ENCODE measurements around the gene UGT1A8. TPM values are rescaled to one million over a fixed set of nuclear protein-coding genes. Genes with fewer than 3 reads are reported as not detected.

Gene UGT1A8
- total and polyA plus RNA-seq, 2 of the 4 experiments (the other 2 are of a cell fraction), result not detected

DNA sequence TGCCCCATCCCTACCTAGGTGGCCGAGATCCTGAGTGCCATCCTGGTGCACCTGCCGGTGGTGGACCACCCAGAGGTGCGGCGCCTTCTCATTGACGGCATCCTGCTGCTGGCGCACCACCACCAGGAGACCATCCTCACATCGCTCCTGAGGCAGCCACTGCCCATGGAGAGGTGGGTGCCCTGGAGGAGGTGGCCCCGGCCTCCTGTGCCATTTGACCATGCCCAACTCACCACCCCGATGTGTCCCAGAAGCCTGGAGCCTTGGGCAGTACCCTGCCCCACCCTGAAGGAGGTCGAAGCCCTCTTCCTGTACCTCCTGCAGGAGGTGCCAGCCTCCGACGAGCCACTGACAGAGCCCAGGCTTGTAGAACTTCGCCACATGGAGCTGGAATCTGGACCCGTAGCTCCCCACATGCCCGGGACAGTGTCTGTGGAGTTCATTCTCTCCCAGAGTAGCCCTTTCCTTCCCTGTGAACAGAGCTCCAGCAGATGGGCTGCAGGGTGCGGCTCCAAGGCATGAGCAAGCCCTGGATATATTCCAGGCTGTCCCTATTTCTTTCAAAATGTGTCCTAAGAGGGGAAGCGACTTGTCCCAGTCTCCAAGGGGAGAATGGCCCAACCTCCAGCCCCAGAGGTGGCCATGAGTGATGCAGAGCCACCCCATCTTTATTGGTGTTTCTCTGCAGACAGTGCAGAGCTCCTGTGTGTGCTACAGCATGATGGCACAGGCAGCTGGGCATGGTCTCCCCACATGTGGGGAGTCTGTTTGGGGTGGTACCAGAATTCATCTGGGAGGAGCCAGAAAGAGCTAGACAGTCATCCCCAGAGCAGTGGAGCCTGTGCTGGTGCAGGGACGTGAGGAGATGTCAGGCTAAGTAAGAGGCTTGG lies 202.7 kb downstream of the UGT1A8 start:
- ChIA-PET CTCF (interaction anchor here (0.9 kb wide), 1 partner anchor 12 kb away, joined by 3 read pairs; no protein-coding TSS in a partner anchor), POLR2A (ENCODE audit: unreplicated experiment) (no interaction called here)
- no TSS peak for BruUV-seq (replicated peaks)
- no peak overlapping the region for H2AK5ac ChIP-seq (ENCODE audit: low read depth, low read length)
- no peak overlapping the region for H3K23ac ChIP-seq (ENCODE audit: low read depth, low read length)
- no peak overlapping the region for H3K4ac ChIP-seq (ENCODE audit: low read depth, low read length)
- no peak overlapping the region for H3K14ac ChIP-seq (replicated peaks; ENCODE audit: low read depth, low read length)
- H4K91ac ChIP-seq (ENCODE audit: insufficient read depth, low read depth, low read length), result no peak overlapping the region
- H3K9me3 ChIP-seq (ENCODE audit: control insufficient read depth, insufficient read depth, low read length), result no peaks in the 10 kb centered on the region
- 59% methylated on average over 8 of the region's 18 CpGs; no CpG with 5 or more reads in 1 of the 2 experiments for WGBS, 2 experiments (ENCODE audit: extremely low coverage in 2 of 2, insufficient read length in 1 of 2)
- no peak overlapping the region for H3K27ac ChIP-seq (ENCODE audit: insufficient read depth, low read length)
- peaks cover 10% of the 10 kb centered on the region for H3K27me3 ChIP-seq (ENCODE audit: control insufficient read depth, insufficient read depth, low read length)
- H3K9ac ChIP-seq (ENCODE audit: low read depth, low read length), result no peak overlapping the region
- no peak overlapping the region for H2AK9ac ChIP-seq (replicated peaks; ENCODE audit: low read depth, low read length, poor library complexity)
- no peak overlapping the region for H2BK20ac ChIP-seq (ENCODE audit: low read depth, low read length)
- no peaks in the 10 kb centered on the region for H3K79me1 ChIP-seq (ENCODE audit: low read depth in 1 of 2, low read length in 2 of 2)
- H3K4me1 ChIP-seq (ENCODE audit: control insufficient read depth, insufficient read depth, low read length), result no peaks in the 10 kb centered on the region
- H3K4me3 ChIP-seq (ENCODE audit: insufficient read depth, low read depth, low read length), result no peak overlapping the region
- no peaks in the 10 kb centered on the region for H3K9me1 ChIP-seq (ENCODE audit: insufficient read depth, low read length)
- dilution Hi-C loops (cut with HindIII; ENCODE audit: low sequenced_read_pairs, unreplicated experiment), result no loop called here
- H3K4me2 ChIP-seq (ENCODE audit: low read depth, low read length), result no peak overlapping the region
- H2BK5ac ChIP-seq (ENCODE audit: low read depth, low read length, poor library complexity, severe bottlenecking), result no peak overlapping the region
- H4K20me1 ChIP-seq (ENCODE audit: insufficient read depth, low read length), result no peaks in the 10 kb centered on the region
- H4K8ac ChIP-seq (ENCODE audit: low read depth in 2 of 2, low read length in 2 of 2), result no peak overlapping the region
- DNase-seq, result no peak
- no peak overlapping the region for H3K56ac ChIP-seq (ENCODE audit: extremely low read depth, insufficient read depth, low read length)
- in situ Hi-C loops (cut with MboI; ENCODE audit: low sequenced_read_pairs), result no loop called here
- H2BK15ac ChIP-seq (ENCODE audit: low read depth, low read length), result no peak overlapping the region
- no peaks in the 10 kb centered on the region for H3K36me3 ChIP-seq (ENCODE audit: control insufficient read depth, insufficient read depth, low read length)
- no peak overlapping the region for H2BK120ac ChIP-seq (ENCODE audit: low read depth, low read length)
- no peak for ATAC-seq (ENCODE audit: low read depth)
- no peak overlapping the region for H3K18ac ChIP-seq (ENCODE audit: low read depth, low read length)
- intact Hi-C loops (cut with micrococcal nuclease), result no loop called here
- no peak overlapping the region for H2AFZ ChIP-seq (replicated peaks; ENCODE audit: low read length, poor library complexity)
- no peak overlapping the region for H4K5ac ChIP-seq (ENCODE audit: low read depth, low read length)
- TF ChIP-seq, protein P1, sequence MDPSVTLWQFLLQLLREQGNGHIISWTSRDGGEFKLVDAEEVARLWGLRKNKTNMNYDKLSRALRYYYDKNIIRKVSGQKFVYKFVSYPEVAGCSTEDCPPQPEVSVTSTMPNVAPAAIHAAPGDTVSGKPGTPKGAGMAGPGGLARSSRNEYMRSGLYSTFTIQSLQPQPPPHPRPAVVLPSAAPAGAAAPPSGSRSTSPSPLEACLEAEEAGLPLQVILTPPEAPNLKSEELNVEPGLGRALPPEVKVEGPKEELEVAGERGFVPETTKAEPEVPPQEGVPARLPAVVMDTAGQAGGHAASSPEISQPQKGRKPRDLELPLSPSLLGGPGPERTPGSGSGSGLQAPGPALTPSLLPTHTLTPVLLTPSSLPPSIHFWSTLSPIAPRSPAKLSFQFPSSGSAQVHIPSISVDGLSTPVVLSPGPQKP (IDR thresholded peaks at IDR 0.05; ENCODE audit: borderline replicate concordance, low read depth, low read length), result no peak
- TF ChIP-seq MAZ (IDR thresholded peaks at IDR 0.05; ENCODE audit: borderline replicate concordance, low read depth, low read length), result no peak
- no peak for TF ChIP-seq FOS (IDR thresholded peaks at IDR 0.05; ENCODE audit: low read depth, low read length)
- no peak for TF ChIP-seq CEBPB (IDR thresholded peaks at IDR 0.05; ENCODE audit: low read depth, low read length)
- no peak for TF ChIP-seq NFE2L2 (IDR thresholded peaks at IDR 0.05; ENCODE audit: low read depth, low read length)
- TF ChIP-seq POLR2A (IDR thresholded peaks at IDR 0.05; ENCODE audit: low read depth, low read length), result no peak
- no peak for TF ChIP-seq RAD21 (IDR thresholded peaks at IDR 0.05; ENCODE audit: low read length)
- TF ChIP-seq, protein P2, sequence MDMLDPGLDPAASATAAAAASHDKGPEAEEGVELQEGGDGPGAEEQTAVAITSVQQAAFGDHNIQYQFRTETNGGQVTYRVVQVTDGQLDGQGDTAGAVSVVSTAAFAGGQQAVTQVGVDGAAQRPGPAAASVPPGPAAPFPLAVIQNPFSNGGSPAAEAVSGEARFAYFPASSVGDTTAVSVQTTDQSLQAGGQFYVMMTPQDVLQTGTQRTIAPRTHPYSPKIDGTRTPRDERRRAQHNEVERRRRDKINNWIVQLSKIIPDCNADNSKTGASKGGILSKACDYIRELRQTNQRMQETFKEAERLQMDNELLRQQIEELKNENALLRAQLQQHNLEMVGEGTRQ (IDR thresholded peaks at IDR 0.05; ENCODE audit: low read depth, low read length), result no peak
- TF ChIP-seq, protein P3, sequence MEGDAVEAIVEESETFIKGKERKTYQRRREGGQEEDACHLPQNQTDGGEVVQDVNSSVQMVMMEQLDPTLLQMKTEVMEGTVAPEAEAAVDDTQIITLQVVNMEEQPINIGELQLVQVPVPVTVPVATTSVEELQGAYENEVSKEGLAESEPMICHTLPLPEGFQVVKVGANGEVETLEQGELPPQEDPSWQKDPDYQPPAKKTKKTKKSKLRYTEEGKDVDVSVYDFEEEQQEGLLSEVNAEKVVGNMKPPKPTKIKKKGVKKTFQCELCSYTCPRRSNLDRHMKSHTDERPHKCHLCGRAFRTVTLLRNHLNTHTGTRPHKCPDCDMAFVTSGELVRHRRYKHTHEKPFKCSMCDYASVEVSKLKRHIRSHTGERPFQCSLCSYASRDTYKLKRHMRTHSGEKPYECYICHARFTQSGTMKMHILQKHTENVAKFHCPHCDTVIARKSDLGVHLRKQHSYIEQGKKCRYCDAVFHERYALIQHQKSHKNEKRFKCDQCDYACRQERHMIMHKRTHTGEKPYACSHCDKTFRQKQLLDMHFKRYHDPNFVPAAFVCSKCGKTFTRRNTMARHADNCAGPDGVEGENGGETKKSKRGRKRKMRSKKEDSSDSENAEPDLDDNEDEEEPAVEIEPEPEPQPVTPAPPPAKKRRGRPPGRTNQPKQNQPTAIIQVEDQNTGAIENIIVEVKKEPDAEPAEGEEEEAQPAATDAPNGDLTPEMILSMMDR (conservative IDR thresholded peaks at IDR 0.05; ENCODE audit: low read depth, low read length), result no peak
- no peak for TF ChIP-seq MAFK (IDR thresholded peaks at IDR 0.05; ENCODE audit: low read depth, low read length)
- TF ChIP-seq MXI1 (IDR thresholded peaks at IDR 0.05; ENCODE audit: borderline replicate concordance, low read depth, low read length), result no peak
- TF ChIP-seq CHD1 (IDR thresholded peaks at IDR 0.05; ENCODE audit: low read depth, low read length), result no peak
- no peak for TF ChIP-seq RFX5 (IDR thresholded peaks at IDR 0.05; ENCODE audit: low read depth, low read length)
- no peak for TF ChIP-seq SMC3 (IDR thresholded peaks at IDR 0.05; ENCODE audit: low read depth, low read length)
- TF ChIP-seq RCOR1 (IDR thresholded peaks at IDR 0.05; ENCODE audit: insufficient replicate concordance, low read length), result no peak

Measured in IMR-90 (cell line).